PC-9 (cell line): ENCODE results near the gene ZNF808. TPM values are rescaled to one million over a fixed set of nuclear protein-coding genes. Genes with fewer than 3 reads are reported as not detected.
"Not testable (repeated sequence)": the region's sequence is repeated elsewhere in the genome, so short reads cannot be mapped to it uniquely, and the experiment has no call there.

Experiments
- BruUV-seq: library from RNA; stranded (reverse); fragments of 400-500 nt; replicated peaks from 2 replicates; lab custom pipeline; 2021; lab: Mats Ljungman, UMichigan
- CTCF ChIA-PET: fragments of 300-600 bp; sonication (Branson Sonifier 250); formaldehyde crosslinking; loops from one replicate; lab custom pipeline; 2022; ENCODE audit warnings: antibody characterized with exemption; lab: Charles Lee
- POLR2A ChIA-PET: fragments of 300-600 bp; sonication (Branson Sonifier 250); formaldehyde crosslinking; loops from one replicate; lab custom pipeline; 2022; ENCODE audit warnings: antibody characterized with exemption; ENCODE audit not compliant: unreplicated experiment; lab: Charles Lee
- DNase-seq, 2 experiments: peaks; one replicate each; pipeline versions ENCODE4 v3.0.0 to v3.0.0-alpha.2; 2015 to 2022; ENCODE audit warnings: mixed read lengths in 1 of 2
- H2AFZ ChIP-seq: fragments of 200-600 bp; sonication (generic); 2 replicates; pipeline ENCODE4 v1.8.1; 2017; ENCODE audit warnings: antibody characterized with exemption
- H3F3A ChIP-seq: fragments of 200-600 bp; sonication (generic); 2 replicates; pipeline ENCODE4 v1.8.1; 2017; ENCODE audit warnings: antibody characterized with exemption, mild to moderate bottlenecking, low read depth; ENCODE audit not compliant: insufficient read depth
- H3K27ac ChIP-seq: fragments of 200-600 bp; sonication (generic); 2 replicates; pipeline ENCODE4 v1.6.1; 2016; ENCODE audit warnings: mixed run types
- H3K27me3 ChIP-seq: fragments of 200-600 bp; sonication (generic); 2 replicates; pipeline ENCODE4 v1.6.1; 2016; ENCODE audit warnings: low read depth, mixed run types; ENCODE audit not compliant: insufficient read depth
- H3K36me3 ChIP-seq: fragments of 200-600 bp; sonication (generic); 2 replicates; pipeline ENCODE4 v1.6.1; 2016; ENCODE audit warnings: low read depth, mixed run types
- H3K4me1 ChIP-seq: fragments of 200-600 bp; sonication (generic); replicated peaks from 2 replicates; pipeline ENCODE4 v1.6.1; 2016; ENCODE audit warnings: mixed run types; ENCODE audit not compliant: insufficient read depth
- H3K4me2 ChIP-seq: fragments of 200-600 bp; sonication (generic); 2 replicates; pipeline ENCODE4 v1.6.1; 2017; ENCODE audit warnings: mixed run types
- H3K4me3 ChIP-seq: fragments of 200-600 bp; sonication (generic); 2 replicates; pipeline ENCODE4 v1.6.1; 2016; ENCODE audit warnings: mixed run types
- H3K79me2 ChIP-seq: fragments of 200-600 bp; sonication (generic); 2 replicates; pipeline ENCODE4 v1.6.1; 2017; ENCODE audit warnings: low read depth, mixed run types
- H3K9me2 ChIP-seq: fragments of 200-600 bp; sonication (generic); 2 replicates; pipeline ENCODE4 v1.8.1; 2017; ENCODE audit warnings: mild to moderate bottlenecking; ENCODE audit not compliant: insufficient read depth
- H3K9me3 ChIP-seq: fragments of 200-600 bp; sonication (generic); 2 replicates; pipeline ENCODE4 v1.8.1; 2016; ENCODE audit warnings: low read depth; ENCODE audit not compliant: insufficient read depth
- H4K20me1 ChIP-seq: fragments of 200-600 bp; sonication (generic); 2 replicates; pipeline ENCODE4 v1.8.1; 2017; ENCODE audit not compliant: insufficient read depth
- CTCF ChIP-seq: fragments of 200-600 bp; sonication (generic); conservative IDR thresholded peaks from 2 replicates; pipeline ENCODE4 v1.6.1; 2017; ENCODE audit warnings: mixed run types, antibody characterized with exemption, mild to moderate bottlenecking, moderate library complexity
- EZH2 ChIP-seq: fragments of 200-600 bp; sonication (generic); IDR thresholded peaks from 2 replicates; pipeline ENCODE4 v1.8.0; 2017; ENCODE audit warnings: antibody characterized with exemption, low read depth
- intact Hi-C: fragments of 100-400 bp; cut with micrococcal nuclease; formaldehyde crosslinking; loops from one replicate; pipeline ENCODE4 v1.10.0; 2022; ENCODE audit not compliant: unreplicated experiment
- total RNA-seq: library from RNA; stranded (reverse); gene quantifications from 2 replicates; pipeline ENCODE4 v1.2.3, GENCODE V29; 2021

Gene ZNF808
- total RNA-seq, 1 experiment from 2014 or later, result 26.6 TPM

DNA sequence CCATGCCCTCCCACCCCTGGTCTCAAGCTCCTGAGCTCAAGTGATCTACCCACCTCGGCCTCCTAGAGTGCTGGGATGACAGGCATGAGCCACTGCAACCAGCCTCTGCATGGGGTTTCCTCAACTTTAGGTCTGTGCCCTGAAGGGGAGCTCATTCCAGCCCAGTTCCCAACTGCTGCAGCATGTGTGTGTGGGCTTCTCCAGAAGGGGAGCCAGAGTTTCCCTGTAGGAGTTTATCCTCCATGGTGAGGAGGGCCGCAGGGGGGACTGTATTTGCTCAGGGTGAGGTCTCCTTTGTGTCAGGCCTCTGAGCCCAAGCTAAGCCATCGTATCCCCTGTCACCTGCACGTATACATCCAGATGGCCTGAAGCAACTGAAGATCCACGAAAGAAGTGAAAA lies 11.3 kb upstream of the ZNF808 start:
- no peak overlapping the region for H3K27ac ChIP-seq
- peaks cover 2% of the 10 kb centered on the region; the same call in 1 of the 2 replicates for H3K27me3 ChIP-seq
- no peaks in the 10 kb centered on the region for H3K36me3 ChIP-seq
- no peaks in the 10 kb centered on the region for H4K20me1 ChIP-seq
- intact Hi-C loops, result no loop called here
- H3K9me3 ChIP-seq, result peaks cover 16% of the 10 kb centered on the region
- no peak overlapping the region for H3K4me2 ChIP-seq
- DNase-seq, result no peak
- H3K4me1 ChIP-seq, result no peaks in the 10 kb centered on the region
- no TSS peak for BruUV-seq
- ChIA-PET CTCF (no interaction called here), POLR2A (no interaction called here)
- TF ChIP-seq EZH2, result no peak
- no peak for TF ChIP-seq CTCF
- no peaks in the 10 kb centered on the region for H3K9me2 ChIP-seq
- H3F3A ChIP-seq, result no peaks in the 10 kb centered on the region
- H2AFZ ChIP-seq, result no peak overlapping the region
- H3K79me2 ChIP-seq, result no peaks in the 10 kb centered on the region
- H3K4me3 ChIP-seq, result no peak overlapping the region

GRCh38 chr19:52518646-52519045 lies 8.8 kb upstream of the ZNF808 start:
- DNase-seq, result no peak
- H3K4me2 ChIP-seq, result no peak overlapping the region
- no peak overlapping the region for H3K4me3 ChIP-seq
- no peaks in the 10 kb centered on the region for H3F3A ChIP-seq
- no TSS peak for BruUV-seq
- H3K36me3 ChIP-seq, result no peaks in the 10 kb centered on the region
- peaks cover 8% of the 10 kb centered on the region; the same call in 1 of the 2 replicates for H3K9me3 ChIP-seq
- no peaks in the 10 kb centered on the region for H3K9me2 ChIP-seq
- H2AFZ ChIP-seq, result no peak overlapping the region
- CTCF ChIA-PET, result interaction anchor here (0.6 kb wide), 1 partner anchor 8 kb away, joined by 3 read pairs; no protein-coding TSS in a partner anchor
- POLR2A ChIA-PET, result no interaction called here
- TF ChIP-seq CTCF, result no peak
- no peak for TF ChIP-seq EZH2
- no peak overlapping the region for H3K27ac ChIP-seq
- H3K4me1 ChIP-seq, result no peaks in the 10 kb centered on the region
- no peaks in the 10 kb centered on the region for H4K20me1 ChIP-seq
- no peaks in the 10 kb centered on the region for H3K79me2 ChIP-seq
- peaks cover 8% of the 10 kb centered on the region; the same call in 1 of the 2 replicates for H3K27me3 ChIP-seq
- intact Hi-C loops, result no loop called here

GRCh38 chr19:52519175-52519574 lies 8.3 kb upstream of the ZNF808 start:
- DNase-seq, H3K9me2 ChIP-seq, CTCF ChIA-PET, H3F3A ChIP-seq, H3K27ac ChIP-seq, H3K79me2 ChIP-seq, H3K27me3 ChIP-seq, H4K20me1 ChIP-seq, POLR2A ChIA-PET, BruUV-seq, H3K4me2 ChIP-seq, H3K4me3 ChIP-seq, intact Hi-C loops, H2AFZ ChIP-seq, H3K4me1 ChIP-seq, H3K36me3 ChIP-seq: not testable (repeated sequence)
- H3K9me3 ChIP-seq, result peaks cover 12% of the 10 kb centered on the region; the same call in 1 of the 2 replicates

- intact Hi-C loops, result no loop called here
Observed at GRCh38 chr19:52520013-52520412, 7.5 kb upstream of the ZNF808 start.

More at GRCh38 chr19:52520013-52520412, 7.5 kb upstream of the ZNF808 start:
- ChIA-PET CTCF (no interaction called here), POLR2A (no interaction called here)
- TF ChIP-seq CTCF (no peak), EZH2 (no peak)
- Histone ChIP-seq H3K27ac (no peak overlapping the region), H3K9me2 (no peaks in the 10 kb centered on the region), H3K4me3 (no peak overlapping the region), H2AFZ (no peak overlapping the region), H3K79me2 (no peaks in the 10 kb centered on the region), H3K36me3 (no peaks in the 10 kb centered on the region), H3K27me3 (peaks cover 8% of the 10 kb centered on the region; the same call in 1 of the 2 replicates), H3F3A (no peaks in the 10 kb centered on the region), H3K4me2 (no peak overlapping the region), H4K20me1 (no peaks in the 10 kb centered on the region), H3K4me1 (no peaks in the 10 kb centered on the region), H3K9me3 (peaks cover 17% of the 10 kb centered on the region; the same call in 1 of the 2 replicates)
- no TSS peak for BruUV-seq
- DNase-seq, result no peak
